COLO829 (cell line): ENCODE data around the gene TLK2.

Experiments used
- DNase-seq: peaks from one replicate; pipeline ENCODE4 v3.0.0; 2012; ENCODE audit warnings: low spot score

Gene TLK2

GRCh38 chr17:62628831-62629555 lies 150.4 kb downstream of the TLK2 start:
- no peak for DNase-seq

- no peak for DNase-seq
These were observed 151.1 kb downstream of the TLK2 start for GRCh38 chr17:62629556-62630364.

GRCh38 chr17:62630365-62631085 lies 151.9 kb downstream of the TLK2 start:
- DNase-seq = no peak

GRCh38 chr17:62631086-62631935 lies 152.7 kb downstream of the TLK2 start:
- DNase-seq = no peak

GRCh38 chr17:62631936-62632924 lies 153.6 kb downstream of the TLK2 start:
- DNase-seq = no peak

- DNase-seq = no peak
These were observed 159.2 kb downstream of the TLK2 start for GRCh38 chr17:62637809-62638208.

GRCh38 chr17:62641153-62641552 lies 162.5 kb downstream of the TLK2 start:
- DNase-seq = no peak

GRCh38 chr17:62641951-62642350 lies 163.3 kb downstream of the TLK2 start:
- no peak for DNase-seq

GRCh38 chr17:62643496-62643895 lies 164.9 kb downstream of the TLK2 start:
- DNase-seq = no peak

- no peak for DNase-seq
These were observed 166.0 kb downstream of the TLK2 start for GRCh38 chr17:62644487-62645173.

- no peak for DNase-seq
These were observed 169.8 kb downstream of the TLK2 start for GRCh38 chr17:62648251-62648955.

- no peak for DNase-seq
These were observed 170.3 kb downstream of the TLK2 start for GRCh38 chr17:62648956-62649294.

GRCh38 chr17:62649570-62649969 lies 170.9 kb downstream of the TLK2 start:
- no peak for DNase-seq

GRCh38 chr17:62650587-62650986 lies 172.0 kb downstream of the TLK2 start:
- no peak for DNase-seq

- no peak for DNase-seq
These were observed 173.8 kb downstream of the TLK2 start for GRCh38 chr17:62652251-62653001.

GRCh38 chr17:62653002-62653825 lies 174.6 kb downstream of the TLK2 start:
- DNase-seq = no peak

GRCh38 chr17:62653826-62654761 lies 175.5 kb downstream of the TLK2 start:
- no peak for DNase-seq
